A549 (cell line): ENCODE data around the gene BICD2. TPM values are rescaled to one million over a fixed set of nuclear protein-coding genes. Genes with fewer than 3 reads are reported as not detected.

ENCODE experiments used
- ATAC-seq, 2 experiments: fragments of 200-7000 bp in 1 of 2; fragments of >200 bp in 1 of 2; cut with Nextera tagmentation in 1 of 2; cut with Tn5 transposase in 1 of 2; 3 replicates each; pipeline versions ENCODE4 v1.8.0 to v1.9.1; 2018 to 2020; ENCODE audit warnings: mild to moderate bottlenecking in 1 of 2, moderate library complexity in 1 of 2
- CTCF ChIA-PET: fragments of 300-600 bp; sonication (Branson Sonifier 250); formaldehyde crosslinking; extraction: SDS; loops from one replicate; lab custom pipeline; 2021; ENCODE audit warnings: antibody characterized with exemption, inconsistent platforms; lab: Yijun Ruan, JAX
- POLR2A ChIA-PET: fragments of 350-600 bp; formaldehyde crosslinking; extraction: SDS; loops from one replicate; lab custom pipeline; 2021; ENCODE audit warnings: antibody characterized with exemption, inconsistent platforms; lab: Yijun Ruan, JAX
- DNase-seq, 2 experiments: peaks; one replicate each; pipeline versions ENCODE4 v3.0.0 to v3.0.0-alpha.2; 2011 to 2016; ENCODE audit warnings: low read depth in 1 of 2, low spot score in 1 of 2
- FAIRE-seq: peaks from 2 replicates; lab custom pipeline; 2011; peaks lifted over from hg19 to GRCh38; lab: Jason Lieb, UNC
- H3K27ac ChIP-seq, 2 experiments: fragments of >200 bp; sonication (Bioruptor Twin); formaldehyde crosslinking; 3 replicates each; pipeline ENCODE4 v1.5.1; 2016 to 2017
- H3K4me1 ChIP-seq: fragments of >200 bp; sonication (Bioruptor Twin); formaldehyde crosslinking; 3 replicates; pipeline ENCODE4 v1.6.1; 2016
- H3K4me2 ChIP-seq: fragments of >200 bp; sonication (Bioruptor Twin); formaldehyde crosslinking; 3 replicates; pipeline ENCODE4 v1.6.1; 2016
- H3K4me3 ChIP-seq: fragments of >200 bp; sonication (Bioruptor Twin); formaldehyde crosslinking; 3 replicates; pipeline ENCODE4 v1.5.1; 2016
- H3K9me3 ChIP-seq: fragments of >200 bp; sonication (Bioruptor Twin); formaldehyde crosslinking; 3 replicates; pipeline ENCODE4 v1.6.1; 2016
- BCL3 ChIP-seq: fragments of >200 bp; sonication (Bioruptor Twin); formaldehyde crosslinking; IDR thresholded peaks from 3 replicates; pipeline ENCODE4 v1.6.1; 2016
- CBX2 ChIP-seq: fragments of 200-600 bp; sonication (generic); IDR thresholded peaks from 2 replicates; pipeline ENCODE4 v1.6.1; 2016; ENCODE audit warnings: low read depth, mild to moderate bottlenecking, borderline replicate concordance
- CHD4 ChIP-seq: fragments of 200-600 bp; sonication (generic); IDR thresholded peaks from 2 replicates; pipeline ENCODE4 v1.6.1; 2016; ENCODE audit warnings: antibody characterized with exemption, mild to moderate bottlenecking, borderline replicate concordance
- EP300 ChIP-seq, 2 experiments: fragments of >200 bp; sonication (Bioruptor Twin); formaldehyde crosslinking; IDR thresholded peaks; 2 replicates in 1 of 2; 3 replicates in 1 of 2; pipeline ENCODE4 v1.6.1; 2016 to 2017
- HDAC2 ChIP-seq: fragments of 200-600 bp; sonication (generic); IDR thresholded peaks from 2 replicates; pipeline ENCODE4 v1.6.1; 2016
- HEYL ChIP-seq: fragments of 250-450 bp; sonication (Bioruptor Pico); IDR thresholded peaks from 2 replicates; pipeline ENCODE4 v1.8.0; 2021; ENCODE audit warnings: mild to moderate bottlenecking, moderate library complexity
- HOXB13 ChIP-seq: fragments of 250-450 bp; sonication (Bioruptor Pico); IDR thresholded peaks from 2 replicates; pipeline ENCODE4 v1.5.0; 2020; ENCODE audit warnings: low read depth, mild to moderate bottlenecking, moderate library complexity
- HOXB5 ChIP-seq: fragments of 250-450 bp; sonication (Bioruptor Pico); IDR thresholded peaks from 2 replicates; pipeline ENCODE4 v1.5.0; 2020; ENCODE audit warnings: mild to moderate bottlenecking, moderate library complexity
- JUN ChIP-seq, 2 experiments: fragments of >200 bp; sonication (Bioruptor Twin); formaldehyde crosslinking; IDR thresholded peaks; 2 replicates in 1 of 2; 3 replicates in 1 of 2; pipeline ENCODE4 v1.6.1; 2016 to 2017
- MAFK ChIP-seq: fragments of 450-650 bp; IDR thresholded peaks from 2 replicates; pipeline ENCODE4 v1.6.1; 2014; ENCODE audit not compliant: partially characterized antibody
- NFE2L2 ChIP-seq: fragments of 150-350 bp; conservative IDR thresholded peaks from 2 replicates; pipeline ENCODE4 v1.6.1; 2014; ENCODE audit warnings: low read length
- PBX3 ChIP-seq: IDR thresholded peaks from 2 replicates; pipeline ENCODE4 v1.6.1; 2012
- PHF8 ChIP-seq: fragments of 200-600 bp; sonication (generic); IDR thresholded peaks from 2 replicates; pipeline ENCODE4 v1.6.1; 2016; ENCODE audit warnings: low read depth, mild to moderate bottlenecking, antibody characterized with exemption, moderate library complexity, borderline replicate concordance
- POLR2AphosphoS2 ChIP-seq: conservative IDR thresholded peaks from 2 replicates; pipeline ENCODE4 v1.6.1; 2012; ENCODE audit warnings: low read length, improper control_type of control experiment, inconsistent platforms
- RAD21 ChIP-seq, 2 experiments: fragments of >200 bp in 1 of 2; sonication (Bioruptor Twin) in 1 of 2; formaldehyde crosslinking in 1 of 2; IDR thresholded peaks in 1 of 2; conservative IDR thresholded peaks in 1 of 2; 2 replicates in 1 of 2; 3 replicates in 1 of 2; pipeline ENCODE4 v1.6.1; 2012 to 2018; ENCODE audit warnings: inconsistent platforms in 1 of 2
- RARB ChIP-seq: fragments of 250-450 bp; sonication (Bioruptor Pico); IDR thresholded peaks from 2 replicates; pipeline ENCODE4 v1.8.0; 2021; ENCODE audit warnings: mild to moderate bottlenecking, moderate library complexity
- RCOR1 ChIP-seq: fragments of 150-350 bp; IDR thresholded peaks from 2 replicates; pipeline ENCODE4 v1.6.1; 2014; ENCODE audit warnings: antibody characterized with exemption, low read length, low read depth
- RNF2 ChIP-seq: fragments of 200-600 bp; sonication (generic); IDR thresholded peaks from 2 replicates; pipeline ENCODE4 v1.6.1; 2016; ENCODE audit warnings: low read depth, mild to moderate bottlenecking, antibody characterized with exemption, moderate library complexity, borderline replicate concordance
- USF2 ChIP-seq: fragments of 450-650 bp; IDR thresholded peaks from 2 replicates; pipeline ENCODE4 v1.6.1; 2014; ENCODE audit warnings: antibody characterized with exemption
- ZFP36 ChIP-seq: fragments of 450-650 bp; IDR thresholded peaks from 2 replicates; pipeline ENCODE4 v1.6.1; 2014; ENCODE audit warnings: borderline replicate concordance; ENCODE audit not compliant: partially characterized antibody
- WGBS: methylation state at CpG from one replicate; pipeline ENCODE4 v1.1.6; 2017; ENCODE audit errors: missing lambda C conversion rate; 5-methylcytosine and 5-hydroxymethylcytosine counted together
- polyA plus RNA-seq, 4 experiments: library from polyadenylated mRNA; depleted of rRNA in 3 of 4; stranded (reverse); fragments of >200 nt; fragmentation: RNase III in 1 of 4; extraction: RNeasy Plus Mini Kit Qiagen cat#74134 plus additional on column Dnase treatment in 1 of 4; gene quantifications; 2 replicates in 3 of 4; 3 replicates in 1 of 4; pipeline ENCODE4 v1.2.3, GENCODE V29; 2011 to 2017
- TF ChIP-seq, protein P1 (sequence below): fragments of 150-350 bp; IDR thresholded peaks from 2 replicates; pipeline ENCODE4 v1.6.1; 2014; ENCODE audit warnings: low read depth, mild to moderate bottlenecking, low read length
- TF ChIP-seq, protein P2 (sequence below): fragments of 250-450 bp; sonication (Bioruptor Pico); IDR thresholded peaks from 2 replicates; pipeline ENCODE4 v1.5.0; 2021; ENCODE audit warnings: mild to moderate bottlenecking, moderate library complexity, borderline replicate concordance

BICD2 gene
- polyA plus RNA-seq, 2 of the 4 experiments (the other 2 are of a cell fraction): 10.2 to 26.1 TPM

GRCh38 chr9:92714787-92715487, 49.7 kb downstream of the BICD2 start:
- Histone ChIP-seq H3K27ac (no peak overlapping the region), H3K4me3 (no peak overlapping the region)

DNA sequence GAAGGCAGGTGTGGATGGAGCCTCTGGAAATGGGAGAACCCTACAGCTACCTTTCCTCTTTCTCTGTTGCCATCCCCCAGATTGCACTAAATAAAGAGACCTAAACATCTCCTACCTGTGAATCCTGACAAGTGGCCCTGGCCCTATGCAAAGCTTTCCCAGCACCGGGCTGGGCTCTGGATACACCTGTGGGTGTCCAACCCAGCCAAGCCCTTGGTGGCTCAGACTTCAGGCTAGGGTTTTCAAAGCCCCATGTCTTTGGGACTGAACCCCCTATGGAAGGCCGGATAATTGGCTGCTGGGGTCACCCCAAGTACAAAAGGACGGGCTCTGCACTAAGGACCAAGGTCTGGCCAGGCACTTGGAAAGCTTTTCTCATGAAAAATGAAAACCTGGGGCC, 50.6 kb downstream of the BICD2 start:
- Histone ChIP-seq H3K27ac (no peak overlapping the region), H3K9me3 (no peaks in the 10 kb centered on the region), H3K4me3 (no peak overlapping the region), H3K4me1 (no peaks in the 10 kb centered on the region), H3K4me2 (no peak overlapping the region)
- DNase-seq (no peak), ATAC-seq (no peak), FAIRE-seq (no peak)
- ChIA-PET CTCF (interaction anchor here (0.7 to 9.0 kb wide), 4 partner anchors 11 to 77 kb away, joined by 3 to 138 read pairs (median 6); no protein-coding TSS in a partner anchor), POLR2A (no interaction called here)
- TF ChIP-seq BCL3: no peak
- TF ChIP-seq RCOR1: no peak
- WGBS: 100% methylated on average over 2 of the region's 3 CpGs

More at GRCh38 chr9:92714787-92715487, 49.7 kb downstream of the BICD2 start:
- ChIA-PET POLR2A (no interaction called here), CTCF (interaction anchor here (1.5 to 9.0 kb wide), 6 partner anchors 12 to 76 kb away, joined by 6 to 138 read pairs (median 8); no protein-coding TSS in a partner anchor)
- no peak for ATAC-seq
- Histone ChIP-seq H3K4me2 (no peak overlapping the region), H3K9me3 (no peaks in the 10 kb centered on the region), H3K4me1 (no peaks in the 10 kb centered on the region)
- no peak for FAIRE-seq
- 95% methylated on average over 32 of the region's 34 CpGs for WGBS
- TF ChIP-seq, protein P1, sequence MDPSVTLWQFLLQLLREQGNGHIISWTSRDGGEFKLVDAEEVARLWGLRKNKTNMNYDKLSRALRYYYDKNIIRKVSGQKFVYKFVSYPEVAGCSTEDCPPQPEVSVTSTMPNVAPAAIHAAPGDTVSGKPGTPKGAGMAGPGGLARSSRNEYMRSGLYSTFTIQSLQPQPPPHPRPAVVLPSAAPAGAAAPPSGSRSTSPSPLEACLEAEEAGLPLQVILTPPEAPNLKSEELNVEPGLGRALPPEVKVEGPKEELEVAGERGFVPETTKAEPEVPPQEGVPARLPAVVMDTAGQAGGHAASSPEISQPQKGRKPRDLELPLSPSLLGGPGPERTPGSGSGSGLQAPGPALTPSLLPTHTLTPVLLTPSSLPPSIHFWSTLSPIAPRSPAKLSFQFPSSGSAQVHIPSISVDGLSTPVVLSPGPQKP: no peak
- TF ChIP-seq EP300 (IDR thresholded peaks at IDR 0.05): no peak
- TF ChIP-seq NFE2L2: no peak
- TF ChIP-seq ZFP36: no peak
- TF ChIP-seq JUN (IDR thresholded peaks at IDR 0.05): no peak
- no peak for TF ChIP-seq RAD21 (conservative IDR thresholded peaks at IDR 0.05 in 1 of 2, IDR thresholded peaks at IDR 0.05 in 1 of 2)
- TF ChIP-seq HDAC2: no peak
- TF ChIP-seq CBX2: no peak
- TF ChIP-seq CHD4: no peak
- TF ChIP-seq MAFK: no peak
- no peak for TF ChIP-seq PBX3
- no peak for TF ChIP-seq HOXB13 (CRISPR knock-in tag)
- no peak for TF ChIP-seq USF2
- TF ChIP-seq, protein P2, sequence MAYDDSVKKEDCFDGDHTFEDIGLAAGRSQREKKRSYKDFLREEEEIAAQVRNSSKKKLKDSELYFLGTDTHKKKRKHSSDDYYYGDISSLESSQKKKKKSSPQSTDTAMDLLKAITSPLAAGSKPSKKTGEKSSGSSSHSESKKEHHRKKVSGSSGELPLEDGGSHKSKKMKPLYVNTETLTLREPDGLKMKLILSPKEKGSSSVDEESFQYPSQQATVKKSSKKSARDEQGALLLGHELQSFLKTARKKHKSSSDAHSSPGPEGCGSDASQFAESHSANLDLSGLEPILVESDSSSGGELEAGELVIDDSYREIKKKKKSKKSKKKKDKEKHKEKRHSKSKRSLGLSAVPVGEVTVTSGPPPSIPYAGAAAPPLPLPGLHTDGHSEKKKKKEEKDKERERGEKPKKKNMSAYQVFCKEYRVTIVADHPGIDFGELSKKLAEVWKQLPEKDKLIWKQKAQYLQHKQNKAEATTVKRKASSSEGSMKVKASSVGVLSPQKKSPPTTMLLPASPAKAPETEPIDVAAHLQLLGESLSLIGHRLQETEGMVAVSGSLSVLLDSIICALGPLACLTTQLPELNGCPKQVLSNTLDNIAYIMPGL (CRISPR knock-in tag): no peak
- no peak for TF ChIP-seq PHF8
- no peak for TF ChIP-seq RARB (CRISPR knock-in tag)
- TF ChIP-seq POLR2AphosphoS2: no peak
- no peak for TF ChIP-seq HEYL
- TF ChIP-seq HOXB5: no peak
- no peak for TF ChIP-seq RNF2
- no peak for DNase-seq
